ENCODE results near the gene PRKD1.

The PRKD1 gene

GRCh38 chr14:29603696-29604095, 324.0 kb downstream of the PRKD1 start:
- DNase-seq, result no peak
- no peaks in the 10 kb centered on the region for H3K36me3 Mint-ChIP-seq
- CTCF ChIA-PET, result no interaction called here
- H3K27ac Mint-ChIP-seq, result no peak overlapping the region
- no peaks in the 10 kb centered on the region for H3K4me1 Mint-ChIP-seq
- no peak overlapping the region for H3K4me3 Mint-ChIP-seq
- H3K9me3 Mint-ChIP-seq, result peaks cover 15% of the 10 kb centered on the region
- H3K27me3 Mint-ChIP-seq, result no peaks in the 10 kb centered on the region

DNA sequence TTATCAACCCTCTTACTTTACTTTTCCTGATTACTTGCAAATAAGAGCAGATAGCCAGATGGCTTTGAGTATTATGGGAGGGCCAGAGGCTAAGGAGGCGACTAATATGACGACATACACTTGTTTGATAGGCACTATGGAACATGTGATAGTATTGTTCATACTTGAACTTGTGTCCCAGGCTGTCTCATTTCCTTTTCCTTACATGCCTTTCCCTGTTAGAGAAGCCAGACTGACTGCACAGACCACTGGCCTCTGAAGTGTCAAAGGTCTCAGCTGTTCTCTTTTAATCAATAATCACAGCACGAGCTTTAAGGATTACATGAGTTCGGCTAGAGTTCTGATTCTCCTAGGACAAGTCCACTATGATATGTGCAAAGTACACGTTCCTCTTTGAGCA, 326.0 kb downstream of the PRKD1 start:
- Mint-ChIP-seq H3K27ac (no peak overlapping the region), H3K27me3 (no peaks in the 10 kb centered on the region), H3K4me3 (no peak overlapping the region), H3K9me3 (peaks cover 13% of the 10 kb centered on the region), H3K4me1 (no peaks in the 10 kb centered on the region), H3K36me3 (no peaks in the 10 kb centered on the region)
- CTCF ChIA-PET, result no interaction called here
- no peak for DNase-seq

GRCh38 chr14:29587761-29588470, 339.7 kb downstream of the PRKD1 start:
- CTCF ChIA-PET, result no interaction called here
- no peaks in the 10 kb centered on the region for H3K27me3 Mint-ChIP-seq
- H3K36me3 Mint-ChIP-seq, result no peaks in the 10 kb centered on the region
- H3K9me3 Mint-ChIP-seq, result peaks cover 7% of the 10 kb centered on the region
- H3K27ac Mint-ChIP-seq, result no peak overlapping the region
- no peaks in the 10 kb centered on the region for H3K4me1 Mint-ChIP-seq
- no peak overlapping the region for H3K4me3 Mint-ChIP-seq
- no peak for DNase-seq

DNA sequence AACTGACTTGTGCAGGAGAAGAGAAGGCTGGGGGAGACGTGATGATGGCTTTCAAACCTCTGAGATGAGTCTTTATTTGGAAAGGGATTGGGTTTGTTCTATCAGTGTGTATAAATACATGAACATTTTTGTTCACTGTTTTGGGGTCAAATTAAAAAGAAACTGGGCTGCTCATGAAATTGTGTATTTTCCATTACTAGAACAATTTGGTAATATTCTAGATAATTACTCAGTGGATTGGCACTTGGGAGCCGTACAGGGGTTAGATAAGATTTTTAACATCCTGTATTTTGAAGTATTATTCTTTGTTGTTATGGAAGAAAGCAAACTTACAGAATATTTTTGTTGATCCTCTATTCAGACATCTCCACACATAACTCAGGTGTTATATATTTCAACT, 340.6 kb downstream of the PRKD1 start:
- Mint-ChIP-seq H3K9me3 (peaks cover 7% of the 10 kb centered on the region), H3K27ac (no peak overlapping the region), H3K4me1 (no peaks in the 10 kb centered on the region), H3K36me3 (no peaks in the 10 kb centered on the region), H3K4me3 (no peak overlapping the region), H3K27me3 (no peaks in the 10 kb centered on the region)
- DNase-seq, result no peak
- CTCF ChIA-PET, result no interaction called here

DNA sequence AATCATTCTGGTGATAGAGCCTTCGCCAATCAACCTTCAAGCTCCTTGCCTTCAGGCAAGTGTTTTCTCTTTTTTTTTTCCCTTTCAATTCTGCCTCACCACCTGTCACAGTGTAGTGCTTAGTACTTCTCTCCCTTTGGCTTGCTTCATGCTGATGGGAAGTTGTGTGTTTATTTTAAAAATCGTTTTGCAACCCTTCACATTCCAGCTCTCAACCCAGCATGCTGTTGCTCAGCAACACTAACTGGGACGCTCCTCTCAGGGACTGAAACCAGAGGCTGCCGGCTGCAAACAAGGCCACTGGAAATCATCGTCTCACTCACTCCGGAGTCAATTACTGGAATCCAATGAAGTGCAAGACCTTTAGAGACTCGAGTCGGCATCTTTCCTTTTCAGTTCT, 342.7 kb downstream of the PRKD1 start:
- Mint-ChIP-seq H3K36me3 (no peaks in the 10 kb centered on the region), H3K27ac (no peak overlapping the region), H3K4me3 (no peak overlapping the region), H3K9me3 (peaks cover 9% of the 10 kb centered on the region), H3K27me3 (no peaks in the 10 kb centered on the region), H3K4me1 (no peaks in the 10 kb centered on the region)
- DNase-seq, result no peak
- CTCF ChIA-PET, result no interaction called here

DNA sequence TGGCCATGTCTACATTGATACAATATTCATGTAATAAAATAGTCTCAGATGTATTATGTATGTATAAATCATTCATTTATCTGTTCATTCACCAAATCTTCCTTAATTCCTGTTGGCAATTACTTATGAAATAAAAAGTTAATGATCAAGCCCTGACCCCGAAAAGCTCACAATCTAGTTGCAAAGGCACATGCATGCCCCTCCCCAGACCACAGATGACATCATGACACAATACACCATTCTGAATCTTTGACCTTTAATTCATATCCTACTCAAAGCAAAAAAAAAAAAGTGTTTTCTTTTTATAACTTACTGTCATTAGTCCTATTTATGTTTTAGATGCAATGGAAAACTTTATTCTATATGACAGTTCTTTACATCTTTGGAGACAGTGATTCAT, 346.9 kb downstream of the PRKD1 start:
- DNase-seq, result no peak
- Mint-ChIP-seq H3K9me3 (peaks cover 5% of the 10 kb centered on the region), H3K27me3 (no peaks in the 10 kb centered on the region), H3K4me3 (no peak overlapping the region), H3K4me1 (no peaks in the 10 kb centered on the region), H3K27ac (no peak overlapping the region), H3K36me3 (no peaks in the 10 kb centered on the region)
- CTCF ChIA-PET, result no interaction called here

DNA sequence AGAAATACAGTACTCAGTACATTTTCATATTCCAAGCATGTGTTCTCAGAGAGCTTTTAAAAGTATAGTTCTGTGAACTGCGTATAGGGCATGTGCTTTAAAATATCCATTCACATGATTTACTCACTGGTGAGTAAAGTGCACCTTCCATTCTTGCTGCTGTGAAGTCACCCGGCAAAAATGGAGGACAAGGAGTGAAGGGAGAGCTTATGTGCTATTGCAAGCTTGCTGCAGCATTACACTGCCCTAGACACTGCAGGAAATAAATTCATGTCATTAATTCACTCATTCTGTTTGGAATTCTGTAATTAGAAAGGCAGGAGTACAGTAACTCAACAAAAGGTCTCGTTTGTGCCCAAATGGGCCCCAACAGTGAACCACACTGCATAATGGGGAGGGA, 347.8 kb downstream of the PRKD1 start:
- no peaks in the 10 kb centered on the region for H3K36me3 Mint-ChIP-seq
- peaks cover 6% of the 10 kb centered on the region for H3K9me3 Mint-ChIP-seq
- no peaks in the 10 kb centered on the region for H3K4me1 Mint-ChIP-seq
- H3K27ac Mint-ChIP-seq, result no peak overlapping the region
- no peak overlapping the region for H3K4me3 Mint-ChIP-seq
- no peak for DNase-seq
- CTCF ChIA-PET, result no interaction called here
- H3K27me3 Mint-ChIP-seq, result no peaks in the 10 kb centered on the region

- no peaks in the 10 kb centered on the region for H3K36me3 Mint-ChIP-seq
- CTCF ChIA-PET, result no interaction called here
- peaks cover 5% of the 10 kb centered on the region for H3K9me3 Mint-ChIP-seq
- H3K4me3 Mint-ChIP-seq, result no peak overlapping the region
- no peaks in the 10 kb centered on the region for H3K27me3 Mint-ChIP-seq
- DNase-seq, result no peak
- no peaks in the 10 kb centered on the region for H3K4me1 Mint-ChIP-seq
- no peak overlapping the region for H3K27ac Mint-ChIP-seq
Observed at GRCh38 chr14:29576927-29577326, 350.7 kb downstream of the PRKD1 start.

DNA sequence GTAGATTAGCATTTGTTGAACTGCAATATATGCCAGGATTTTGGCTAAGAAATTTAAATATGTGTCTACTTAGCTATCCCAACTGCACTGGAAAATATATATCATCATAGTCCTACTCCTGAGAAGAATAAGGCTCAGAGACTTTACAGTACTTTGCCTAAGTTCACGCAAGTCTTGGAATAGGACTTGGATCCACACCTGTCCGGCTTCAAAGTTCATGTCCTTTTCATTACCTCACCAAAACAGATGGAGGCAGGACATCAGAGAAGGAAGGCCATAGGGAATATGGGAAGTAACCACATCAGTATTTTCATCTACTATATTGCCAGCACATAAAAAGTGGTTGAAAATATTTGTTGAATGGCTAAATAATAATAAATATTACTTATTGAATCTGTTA, 358.5 kb downstream of the PRKD1 start:
- Mint-ChIP-seq H3K9me3 (peaks cover 21% of the 10 kb centered on the region), H3K27me3 (no peaks in the 10 kb centered on the region), H3K27ac (no peak overlapping the region), H3K4me1 (no peaks in the 10 kb centered on the region), H3K36me3 (no peaks in the 10 kb centered on the region), H3K4me3 (no peak overlapping the region)
- DNase-seq, result no peak
- CTCF ChIA-PET, result no interaction called here

- H3K27me3 Mint-ChIP-seq, result no peaks in the 10 kb centered on the region
- CTCF ChIA-PET, result no interaction called here
- DNase-seq, result no peak
- no peak overlapping the region for H3K4me3 Mint-ChIP-seq
- no peaks in the 10 kb centered on the region for H3K4me1 Mint-ChIP-seq
- H3K27ac Mint-ChIP-seq, result no peak overlapping the region
- no peaks in the 10 kb centered on the region for H3K36me3 Mint-ChIP-seq
- H3K9me3 Mint-ChIP-seq, result peaks cover 21% of the 10 kb centered on the region
Observed at GRCh38 chr14:29566194-29566593, 361.5 kb downstream of the PRKD1 start.

DNA sequence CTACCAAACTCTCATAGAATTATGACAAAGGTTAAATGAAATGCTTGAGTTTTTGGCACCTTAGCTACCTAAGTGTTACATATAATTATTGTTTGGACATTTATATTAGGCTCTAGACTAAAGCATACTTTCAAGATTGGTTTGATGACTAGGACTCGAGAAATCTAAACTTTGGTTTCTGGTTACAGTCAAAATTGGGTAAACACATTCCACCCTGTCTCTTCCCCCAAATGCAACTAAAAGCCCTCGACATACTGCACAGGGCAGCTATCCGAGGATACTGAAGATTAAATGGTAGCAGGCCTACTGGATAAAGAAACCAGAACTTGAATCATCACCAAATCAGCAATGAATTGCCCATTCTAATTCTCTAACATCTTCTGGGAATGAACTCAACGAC, 369.1 kb downstream of the PRKD1 start:
- DNase-seq, result no peak
- no peak overlapping the region for H3K27ac Mint-ChIP-seq
- CTCF ChIA-PET, result no interaction called here
- H3K4me3 Mint-ChIP-seq, result no peak overlapping the region
- H3K27me3 Mint-ChIP-seq, result no peaks in the 10 kb centered on the region
- H3K36me3 Mint-ChIP-seq, result no peaks in the 10 kb centered on the region
- H3K9me3 Mint-ChIP-seq, result peaks cover 9% of the 10 kb centered on the region
- H3K4me1 Mint-ChIP-seq, result no peaks in the 10 kb centered on the region

DNA sequence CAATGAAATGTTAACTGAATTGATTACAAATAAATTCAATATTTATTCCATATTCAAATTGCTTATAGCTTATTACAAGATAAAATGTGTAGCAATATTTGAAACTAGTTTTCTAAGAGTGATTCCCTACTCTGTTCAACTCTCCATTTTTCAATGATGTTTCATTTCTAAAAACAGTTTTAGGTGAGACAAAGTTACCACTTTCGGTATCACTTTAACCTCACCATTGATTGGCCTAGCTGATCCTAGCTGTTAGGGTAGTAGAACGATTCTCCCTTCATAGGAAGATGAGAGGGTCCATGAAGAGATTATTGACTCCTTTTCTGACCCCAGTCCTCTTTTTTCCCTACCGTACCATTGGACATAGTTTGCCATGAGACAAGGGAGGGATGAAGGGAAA, 373.3 kb downstream of the PRKD1 start:
- H3K27me3 Mint-ChIP-seq, result no peaks in the 10 kb centered on the region
- no peak overlapping the region for H3K27ac Mint-ChIP-seq
- H3K9me3 Mint-ChIP-seq, result peaks cover 5% of the 10 kb centered on the region
- no peak overlapping the region for H3K4me3 Mint-ChIP-seq
- no peaks in the 10 kb centered on the region for H3K4me1 Mint-ChIP-seq
- no peak for DNase-seq
- CTCF ChIA-PET, result no interaction called here
- no peaks in the 10 kb centered on the region for H3K36me3 Mint-ChIP-seq

DNA sequence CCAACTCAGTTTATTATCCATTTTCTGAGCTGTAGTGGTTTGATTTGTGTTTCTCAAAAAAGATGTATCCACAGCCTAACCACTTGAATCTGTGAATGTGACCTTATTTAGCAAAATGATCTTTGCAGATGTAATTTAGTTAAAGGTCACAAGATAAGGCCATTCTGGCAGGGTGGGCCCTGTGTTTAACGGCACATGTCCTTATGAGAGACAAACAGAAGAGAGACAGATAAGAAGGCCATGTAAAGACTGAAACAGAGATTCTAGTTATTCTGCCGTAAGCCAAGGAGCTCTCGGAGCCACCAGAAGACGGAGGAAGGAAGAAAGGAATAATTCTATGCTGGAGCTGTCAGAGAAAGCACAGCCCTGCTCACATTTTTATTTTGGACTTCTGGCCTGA, 374.2 kb downstream of the PRKD1 start:
- Mint-ChIP-seq H3K4me1 (no peaks in the 10 kb centered on the region), H3K27me3 (no peaks in the 10 kb centered on the region), H3K36me3 (no peaks in the 10 kb centered on the region), H3K4me3 (no peak overlapping the region), H3K9me3 (no peaks in the 10 kb centered on the region), H3K27ac (no peak overlapping the region)
- no peak for DNase-seq
- CTCF ChIA-PET, result interaction anchor here (0.7 kb wide), 1 partner anchor 615 kb away, joined by 4 read pairs; no protein-coding TSS in a partner anchor

DNA sequence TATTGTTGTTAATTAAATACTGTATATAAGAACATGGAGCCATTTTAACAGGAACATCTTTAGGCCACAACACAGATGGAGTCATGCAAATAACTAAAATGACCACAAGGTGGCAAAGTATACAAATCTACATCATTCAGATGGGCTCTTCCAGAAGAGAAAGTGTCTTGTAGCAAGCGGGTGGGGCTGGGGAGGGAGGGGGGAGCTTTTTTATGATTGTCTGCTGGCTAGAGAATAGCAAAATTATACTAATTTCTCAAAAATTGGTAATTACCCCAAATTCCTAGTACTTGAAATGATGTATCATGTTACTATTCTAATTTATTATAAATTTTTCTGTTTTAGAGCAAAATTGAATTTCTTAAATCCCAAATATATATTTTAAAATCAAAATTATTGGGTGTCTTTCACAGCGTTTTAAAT, 378.7 kb downstream of the PRKD1 start:
- no peaks in the 10 kb centered on the region for H3K27me3 Mint-ChIP-seq
- no peaks in the 10 kb centered on the region for H3K36me3 Mint-ChIP-seq
- no peak overlapping the region for H3K4me3 Mint-ChIP-seq
- no peak overlapping the region for H3K27ac Mint-ChIP-seq
- no peaks in the 10 kb centered on the region for H3K4me1 Mint-ChIP-seq
- DNase-seq, result no peak
- H3K9me3 Mint-ChIP-seq, result no peaks in the 10 kb centered on the region
- CTCF ChIA-PET, result interaction anchor here (2.0 kb wide), 1 partner anchor 666 kb away, joined by 12 read pairs; no protein-coding TSS in a partner anchor

DNA sequence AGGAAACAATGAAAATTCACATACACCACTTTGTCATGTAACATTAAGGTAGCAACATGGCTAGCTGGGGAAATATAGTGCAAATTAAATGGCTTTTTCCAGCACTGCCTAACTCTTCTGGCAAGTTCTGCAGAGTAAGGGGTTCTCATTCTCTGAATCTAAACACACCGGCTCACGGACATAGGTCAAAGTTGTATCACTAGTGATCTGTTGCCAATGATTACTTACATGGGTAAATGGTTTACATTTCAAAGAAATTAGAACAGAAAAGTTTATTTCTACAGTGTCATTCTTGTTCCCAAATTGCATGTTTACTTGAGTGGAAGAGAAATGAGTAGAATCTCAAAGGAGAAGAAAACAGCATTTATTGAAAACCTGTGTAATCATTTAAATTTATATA, 381.9 kb downstream of the PRKD1 start:
- Mint-ChIP-seq H3K4me3 (no peak overlapping the region), H3K27ac (no peak overlapping the region), H3K27me3 (no peaks in the 10 kb centered on the region), H3K9me3 (no peaks in the 10 kb centered on the region), H3K36me3 (no peaks in the 10 kb centered on the region), H3K4me1 (no peaks in the 10 kb centered on the region)
- CTCF ChIA-PET, result no interaction called here
- no peak for DNase-seq
